Fibroblast of pulmonary artery (primary cell): ENCODE measurements around the gene GPR157.

ENCODE experiments used
- DNase-seq: peaks from one replicate; pipeline ENCODE4 v3.0.0-alpha.2; 2010; ENCODE audit warnings: low read depth
- H3K4me3 ChIP-seq: replicated peaks from 2 replicates; pipeline ENCODE4 v1.5.1; 2011; ENCODE audit warnings: low read depth, mild to moderate bottlenecking, control low read depth, low read length, moderate library complexity
- TF ChIP-seq, protein P1 (sequence below): IDR thresholded peaks from 2 replicates; pipeline ENCODE4 v1.5.1; 2011; ENCODE audit warnings: mild to moderate bottlenecking, control low read depth, low read length, inconsistent platforms; ENCODE audit errors: missing control alignments

GPR157 gene, protein sequence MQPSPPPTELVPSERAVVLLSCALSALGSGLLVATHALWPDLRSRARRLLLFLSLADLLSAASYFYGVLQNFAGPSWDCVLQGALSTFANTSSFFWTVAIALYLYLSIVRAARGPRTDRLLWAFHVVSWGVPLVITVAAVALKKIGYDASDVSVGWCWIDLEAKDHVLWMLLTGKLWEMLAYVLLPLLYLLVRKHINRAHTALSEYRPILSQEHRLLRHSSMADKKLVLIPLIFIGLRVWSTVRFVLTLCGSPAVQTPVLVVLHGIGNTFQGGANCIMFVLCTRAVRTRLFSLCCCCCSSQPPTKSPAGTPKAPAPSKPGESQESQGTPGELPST

DNA sequence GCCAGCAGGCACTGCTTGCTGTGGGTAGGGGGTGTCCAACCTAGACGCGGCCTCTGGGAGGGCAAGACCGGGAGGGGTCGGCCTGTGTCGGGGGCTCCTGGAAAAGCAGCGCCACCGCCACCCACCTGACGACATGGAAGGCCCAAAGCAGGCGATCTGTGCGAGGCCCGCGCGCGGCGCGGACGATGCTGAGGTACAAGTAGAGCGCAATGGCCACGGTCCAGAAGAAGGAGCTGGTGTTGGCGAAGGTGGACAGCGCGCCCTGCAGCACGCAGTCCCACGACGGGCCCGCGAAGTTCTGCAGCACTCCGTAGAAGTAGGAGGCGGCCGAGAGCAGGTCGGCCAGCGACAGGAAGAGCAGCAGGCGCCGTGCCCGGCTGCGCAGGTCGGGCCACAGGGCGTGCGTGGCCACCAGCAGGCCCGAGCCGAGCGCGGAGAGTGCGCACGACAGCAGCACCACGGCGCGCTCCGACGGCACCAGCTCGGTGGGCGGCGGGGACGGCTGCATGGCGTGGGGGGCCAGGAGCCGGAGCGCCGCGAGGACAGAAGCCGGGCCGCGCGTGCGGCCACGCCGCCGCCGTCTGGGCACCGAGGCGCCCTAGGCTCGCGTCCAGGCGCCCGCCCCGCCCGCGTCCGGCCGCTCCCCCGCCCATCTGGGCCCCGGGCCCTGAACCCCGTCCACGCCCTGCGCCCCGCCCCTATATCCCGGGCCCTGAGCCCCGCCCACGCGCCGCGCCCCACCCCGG lies at the start of gene GPR157:
Gene GPR157, minus strand, starts transcription at position 583 of the 746 bp plus-strand sequence. Its CDS starts 75 bp downstream, at position 508.
- H3K4me3 ChIP-seq, result peak within 1 kb of the TSS; percentile 50
- TF ChIP-seq, protein P1, sequence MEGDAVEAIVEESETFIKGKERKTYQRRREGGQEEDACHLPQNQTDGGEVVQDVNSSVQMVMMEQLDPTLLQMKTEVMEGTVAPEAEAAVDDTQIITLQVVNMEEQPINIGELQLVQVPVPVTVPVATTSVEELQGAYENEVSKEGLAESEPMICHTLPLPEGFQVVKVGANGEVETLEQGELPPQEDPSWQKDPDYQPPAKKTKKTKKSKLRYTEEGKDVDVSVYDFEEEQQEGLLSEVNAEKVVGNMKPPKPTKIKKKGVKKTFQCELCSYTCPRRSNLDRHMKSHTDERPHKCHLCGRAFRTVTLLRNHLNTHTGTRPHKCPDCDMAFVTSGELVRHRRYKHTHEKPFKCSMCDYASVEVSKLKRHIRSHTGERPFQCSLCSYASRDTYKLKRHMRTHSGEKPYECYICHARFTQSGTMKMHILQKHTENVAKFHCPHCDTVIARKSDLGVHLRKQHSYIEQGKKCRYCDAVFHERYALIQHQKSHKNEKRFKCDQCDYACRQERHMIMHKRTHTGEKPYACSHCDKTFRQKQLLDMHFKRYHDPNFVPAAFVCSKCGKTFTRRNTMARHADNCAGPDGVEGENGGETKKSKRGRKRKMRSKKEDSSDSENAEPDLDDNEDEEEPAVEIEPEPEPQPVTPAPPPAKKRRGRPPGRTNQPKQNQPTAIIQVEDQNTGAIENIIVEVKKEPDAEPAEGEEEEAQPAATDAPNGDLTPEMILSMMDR, result no peak
- DNase-seq, result peak; percentile 75

DNA sequence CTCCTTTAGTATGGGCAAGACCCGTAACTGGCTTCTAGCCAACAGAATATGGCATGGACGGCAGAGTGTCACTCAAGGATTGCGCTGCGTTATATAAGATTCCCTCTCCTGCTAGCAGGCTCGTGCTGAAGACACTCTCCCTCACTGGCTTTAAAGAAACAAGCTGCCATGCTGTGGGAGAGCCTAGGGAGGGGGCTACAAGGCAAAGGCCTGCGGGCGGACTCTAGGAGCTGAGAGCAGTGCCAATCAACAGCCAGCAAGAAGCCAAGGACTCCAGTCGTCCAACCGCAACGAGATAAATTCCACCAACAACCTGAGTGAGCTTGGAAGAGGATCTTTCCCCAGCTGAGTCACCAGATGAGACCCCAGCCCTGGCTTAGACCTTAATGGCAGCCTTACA lies 45.9 kb upstream of the GPR157 start:
- TF ChIP-seq, protein P1, result no peak
- H3K4me3 ChIP-seq, result no peak overlapping the region
- DNase-seq, result no peak

DNA sequence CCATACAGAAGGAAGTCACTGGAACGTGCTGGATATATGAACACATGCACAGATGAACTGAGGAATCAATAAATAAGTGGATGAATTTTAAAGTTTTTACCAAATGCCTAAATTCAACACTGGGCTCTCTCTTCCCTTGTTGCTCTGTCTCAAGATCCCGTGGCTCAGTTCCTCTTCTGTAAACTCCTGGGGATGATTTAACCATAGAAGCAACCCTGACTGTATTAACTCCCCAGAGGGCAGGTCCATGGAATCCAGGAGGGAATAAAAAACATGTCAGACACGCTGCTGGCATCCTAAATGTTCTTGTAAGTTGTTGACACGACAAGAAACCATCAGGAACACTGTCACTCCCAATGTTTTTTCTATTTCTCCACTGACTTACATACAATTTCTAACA lies 45.3 kb upstream of the GPR157 start:
- H3K4me3 ChIP-seq, result no peak overlapping the region
- DNase-seq, result no peak
- TF ChIP-seq, protein P1, result no peak

DNA sequence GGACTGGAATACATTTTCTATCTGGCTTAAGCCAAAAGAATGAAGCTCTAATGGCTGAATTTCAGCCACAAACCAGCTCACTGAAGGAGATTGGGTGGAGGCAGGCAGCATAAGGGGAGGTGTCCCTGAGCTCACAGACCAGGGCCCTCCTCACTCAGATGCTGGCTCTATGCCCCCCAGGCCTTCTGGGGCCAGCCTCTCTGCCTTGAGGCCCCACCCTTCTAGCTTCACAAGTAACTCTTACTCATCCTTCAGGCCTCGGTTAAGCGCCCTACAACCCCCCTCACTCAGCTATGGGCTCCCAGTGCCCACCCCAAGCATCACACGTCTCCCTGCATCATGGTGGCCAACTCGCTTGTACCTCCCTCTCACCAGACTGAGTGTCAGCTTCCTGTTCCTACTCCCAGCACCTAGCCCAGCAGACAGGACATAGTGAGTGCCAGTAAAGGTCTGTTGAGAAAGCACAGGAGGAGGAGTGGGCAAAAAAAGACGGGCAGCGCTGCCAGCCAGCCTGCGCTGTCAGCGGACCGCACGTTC lies 40.8 kb upstream of the GPR157 start:
- no peak for DNase-seq
- no peak overlapping the region for H3K4me3 ChIP-seq
- TF ChIP-seq, protein P1, result no peak

DNA sequence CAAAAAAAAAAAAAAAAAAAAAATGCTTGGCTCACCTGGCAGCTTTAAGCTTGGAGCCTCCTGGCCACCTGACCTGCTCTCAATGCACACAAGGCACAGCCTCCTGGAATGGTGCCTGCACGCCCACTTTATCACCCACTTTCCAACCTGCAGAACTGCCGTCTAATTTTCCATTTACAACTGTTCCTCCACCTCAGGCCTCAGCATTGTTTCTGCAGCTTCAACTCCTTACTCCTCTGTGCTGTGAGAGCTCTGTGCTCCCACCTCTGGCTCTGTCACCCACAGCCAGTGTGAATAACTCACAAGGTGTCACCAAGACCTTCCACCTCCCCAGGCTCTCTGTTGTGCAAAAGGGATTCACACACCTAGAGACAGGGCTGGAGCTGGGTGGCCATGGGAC lies 38.7 kb upstream of the GPR157 start:
- TF ChIP-seq, protein P1, result no peak
- no peak overlapping the region for H3K4me3 ChIP-seq
- DNase-seq, result no peak

DNA sequence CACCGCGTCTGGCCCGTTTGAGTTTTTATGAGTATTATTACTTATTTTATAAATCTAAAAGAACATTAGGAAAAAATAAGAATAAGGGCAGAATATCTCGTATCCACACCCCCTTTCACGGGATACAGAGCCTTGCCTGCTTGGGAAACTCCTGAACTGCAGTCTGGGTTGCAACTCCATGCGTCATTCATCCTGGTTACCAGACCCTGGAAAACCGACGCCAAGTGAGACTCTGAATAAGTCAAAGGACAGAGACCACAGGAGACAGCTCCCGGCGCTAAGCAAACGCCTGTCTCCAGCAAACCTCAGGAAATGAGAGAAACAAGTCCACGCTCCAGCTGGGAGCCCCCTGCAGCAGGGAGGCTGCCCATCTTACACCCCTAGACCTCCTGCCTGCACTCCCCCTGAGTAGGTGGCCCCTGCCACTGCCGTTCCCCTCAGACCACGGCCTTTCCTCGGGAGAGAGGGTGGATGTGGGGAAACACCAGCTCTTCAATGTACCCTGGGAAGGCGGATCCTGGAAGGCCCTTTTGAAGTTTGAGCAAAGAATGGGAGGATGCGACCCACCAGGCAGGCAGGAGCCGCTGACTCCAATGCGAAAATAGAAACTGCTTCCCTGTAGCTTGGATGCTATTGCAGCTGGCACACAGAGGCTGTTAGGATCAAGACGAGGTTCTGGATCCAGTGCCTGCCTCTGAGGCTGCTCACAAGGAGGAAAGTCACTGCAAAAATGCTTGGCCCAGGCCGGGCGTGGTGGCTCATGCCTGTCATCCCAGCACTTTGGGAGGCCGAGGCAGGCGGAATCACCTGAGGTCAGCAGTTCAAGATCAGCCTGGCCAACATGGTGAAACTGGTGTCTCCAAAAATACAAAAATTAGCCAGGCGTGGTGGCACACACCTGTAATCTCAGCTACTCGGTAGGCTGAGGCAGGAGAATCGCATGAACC lies 37.7 kb upstream of the GPR157 start:
- peak; percentile 70 for DNase-seq
- no peak overlapping the region for H3K4me3 ChIP-seq
- TF ChIP-seq, protein P1, result no peak
